Mesenchymal stem cell (in vitro differentiated cells and primary cell): Measurements from ENCODE around the gene FMN1.

Experiments used
- DNase-seq: peaks from one replicate; pipeline ENCODE4 v3.0.0-alpha.2; 2013
- H2AFZ ChIP-seq: one replicate; pipeline ENCODE4 v1.6.1; 2013; ENCODE audit warnings: low read depth, mild to moderate bottlenecking, control low read depth, inconsistent platforms, low read length, moderate library complexity
- H2AK5ac ChIP-seq: 2 replicates; pipeline ENCODE4 v1.6.1; 2013; ENCODE audit warnings: low read length, moderate library complexity, mild to moderate bottlenecking, inconsistent platforms; ENCODE audit not compliant: severe bottlenecking
- H2BK120ac ChIP-seq: one replicate; pipeline ENCODE4 v1.6.1; 2013; ENCODE audit warnings: low read depth, mild to moderate bottlenecking, inconsistent platforms, low read length, moderate library complexity
- H2BK12ac ChIP-seq, 2 experiments: one replicate each; pipeline ENCODE4 v1.6.1; 2013; ENCODE audit warnings: inconsistent platforms in 2 of 2, low read length in 2 of 2, mild to moderate bottlenecking in 2 of 2, moderate library complexity in 2 of 2, control low read depth in 1 of 2
- H2BK15ac ChIP-seq: one replicate; pipeline ENCODE4 v1.6.1; 2013; ENCODE audit warnings: mild to moderate bottlenecking, low read depth, inconsistent platforms; ENCODE audit not compliant: poor library complexity, severe bottlenecking
- H2BK5ac ChIP-seq: 2 replicates; pipeline ENCODE4 v1.6.1; 2013; ENCODE audit warnings: low read depth, mild to moderate bottlenecking, low read length, control low read depth, inconsistent platforms; ENCODE audit not compliant: poor library complexity, severe bottlenecking
- H3K14ac ChIP-seq, 2 experiments: one replicate each; pipeline ENCODE4 v1.6.1; 2013; ENCODE audit warnings: inconsistent platforms in 2 of 2, low read length in 2 of 2, control low read depth in 1 of 2, mild to moderate bottlenecking in 1 of 2, moderate library complexity in 1 of 2
- H3K18ac ChIP-seq, 2 experiments: one replicate each; pipeline ENCODE4 v1.6.1; 2013; ENCODE audit warnings: inconsistent platforms in 2 of 2, low read length in 2 of 2, control low read depth in 1 of 2, low read depth in 1 of 2, mild to moderate bottlenecking in 1 of 2
- H3K23ac ChIP-seq, 2 experiments: one replicate each; pipeline ENCODE4 v1.6.1; 2013; ENCODE audit warnings: inconsistent platforms in 2 of 2, low read length in 2 of 2, mild to moderate bottlenecking in 2 of 2, moderate library complexity in 2 of 2, control low read depth in 1 of 2
- H3K27ac ChIP-seq: 2 replicates; pipeline ENCODE4 v1.5.1; 2013; ENCODE audit warnings: mild to moderate bottlenecking, moderate library complexity, low read length, control low read depth, inconsistent platforms; ENCODE audit not compliant: poor library complexity, severe bottlenecking
- H3K27me3 ChIP-seq, 2 experiments: 2 replicates each; pipeline versions ENCODE4 v1.6.1 to v1.7.0; 2013; ENCODE audit warnings: low read length in 2 of 2, mild to moderate bottlenecking in 2 of 2, moderate library complexity in 2 of 2, control low read depth in 1 of 2, inconsistent platforms in 1 of 2; ENCODE audit not compliant: control insufficient read depth in 1 of 2, insufficient read depth in 1 of 2
- H3K36me3 ChIP-seq, 2 experiments: 2 replicates each; pipeline versions ENCODE4 v1.6.1 to v1.7.0; 2013; ENCODE audit warnings: low read length in 2 of 2, control low read depth in 1 of 2, inconsistent platforms in 1 of 2, low read depth in 1 of 2, mild to moderate bottlenecking in 1 of 2; ENCODE audit not compliant: insufficient read depth in 2 of 2, control insufficient read depth in 1 of 2
- H3K4ac ChIP-seq, 2 experiments: one replicate each; pipeline ENCODE4 v1.6.1; 2013; ENCODE audit warnings: inconsistent platforms in 2 of 2, low read length in 2 of 2, mild to moderate bottlenecking in 2 of 2, moderate library complexity in 2 of 2, control low read depth in 1 of 2, low read depth in 1 of 2
- H3K4me1 ChIP-seq: 2 replicates; pipeline ENCODE4 v1.6.1; 2013; ENCODE audit warnings: low read depth, low read length, control low read depth; ENCODE audit not compliant: control insufficient read depth, insufficient read depth
- H3K4me2 ChIP-seq: 2 replicates; pipeline ENCODE4 v1.6.1; 2013; ENCODE audit warnings: low read length, mild to moderate bottlenecking, inconsistent platforms; ENCODE audit not compliant: poor library complexity, severe bottlenecking
- H3K4me3 ChIP-seq, 2 experiments: 2 replicates each; pipeline versions ENCODE4 v1.5.1 to v1.7.0; 2013; ENCODE audit warnings: low read length in 2 of 2, mild to moderate bottlenecking in 2 of 2, control low read depth in 1 of 2, low read depth in 1 of 2; ENCODE audit not compliant: insufficient read depth in 1 of 2
- H3K79me1 ChIP-seq: replicated peaks from 2 replicates; pipeline ENCODE4 v1.6.1; 2013; ENCODE audit warnings: mild to moderate bottlenecking, control low read depth, low read length, inconsistent platforms; ENCODE audit not compliant: poor library complexity, severe bottlenecking
- H3K9ac ChIP-seq: 2 replicates; pipeline ENCODE4 v1.7.0; 2013; ENCODE audit warnings: mild to moderate bottlenecking, low read length, moderate library complexity
- H3K9me3 ChIP-seq: 2 replicates; pipeline ENCODE4 v1.7.0; 2013; ENCODE audit warnings: mild to moderate bottlenecking, low read length; ENCODE audit not compliant: control insufficient read depth
- H4K8ac ChIP-seq: one replicate; pipeline ENCODE4 v1.6.1; 2013; ENCODE audit warnings: inconsistent platforms, mild to moderate bottlenecking, low read length, moderate library complexity
- H4K91ac ChIP-seq: one replicate; pipeline ENCODE4 v1.6.1; 2013; ENCODE audit warnings: mild to moderate bottlenecking, low read length, inconsistent platforms
- WGBS: methylation state at CpG from one replicate; pipeline ENCODE4 v1.1.7; 2013; ENCODE audit warnings: mixed read lengths; 5-methylcytosine and 5-hydroxymethylcytosine counted together

The FMN1 gene

GRCh38 chr15:33026614-33027013 lies 167.9 kb downstream of the FMN1 start:
- no peaks in the 10 kb centered on the region for H3K27me3 ChIP-seq
- no peak overlapping the region for H2AFZ ChIP-seq
- H3K27ac ChIP-seq: no peak overlapping the region
- no peak overlapping the region for H3K23ac ChIP-seq
- H4K91ac ChIP-seq: no peak overlapping the region
- no peak overlapping the region for H2BK15ac ChIP-seq
- no peaks in the 10 kb centered on the region for H3K36me3 ChIP-seq
- no peaks in the 10 kb centered on the region for H3K79me1 ChIP-seq
- no peak overlapping the region for H3K4ac ChIP-seq
- no peaks in the 10 kb centered on the region for H3K9me3 ChIP-seq
- no peak overlapping the region for H2BK120ac ChIP-seq
- peaks cover 6% of the 10 kb centered on the region for H3K4me1 ChIP-seq
- 30% methylated on average over 2 of the region's 2 CpGs for WGBS
- H3K18ac ChIP-seq: no peak overlapping the region
- no peak overlapping the region for H3K4me2 ChIP-seq
- no peak overlapping the region for H2BK5ac ChIP-seq
- peak overlapping the region; percentile 2 for H3K9ac ChIP-seq
- H3K14ac ChIP-seq: no peak overlapping the region
- no peak for DNase-seq
- no peak overlapping the region for H2AK5ac ChIP-seq
- H2BK12ac ChIP-seq: no peak overlapping the region
- no peak overlapping the region for H4K8ac ChIP-seq
- H3K4me3 ChIP-seq: no peak overlapping the region

GRCh38 chr15:33022629-33023028 lies 171.9 kb downstream of the FMN1 start:
- peaks cover 2% of the 10 kb centered on the region for H3K79me1 ChIP-seq
- H3K18ac ChIP-seq: peak overlapping the region in 1 of 2 experiments; percentile 31
- no peak overlapping the region for H2BK5ac ChIP-seq
- peaks cover 4% of the 10 kb centered on the region for H3K4me1 ChIP-seq
- H4K8ac ChIP-seq: peak overlapping the region; percentile 59
- WGBS: 43% methylated on average over 2 of the region's 2 CpGs
- no peak overlapping the region for H2AFZ ChIP-seq
- peak overlapping the region; percentile 39 for H3K27ac ChIP-seq
- peak; percentile 43 for DNase-seq
- H2BK12ac ChIP-seq: no peak overlapping the region
- no peak overlapping the region for H3K4me3 ChIP-seq
- H3K9me3 ChIP-seq: no peaks in the 10 kb centered on the region
- H2AK5ac ChIP-seq: no peak overlapping the region
- peak overlapping the region; percentile 76 for H3K9ac ChIP-seq
- no peak overlapping the region for H3K4me2 ChIP-seq
- H2BK120ac ChIP-seq: no peak overlapping the region
- no peak overlapping the region for H2BK15ac ChIP-seq
- no peak overlapping the region for H3K4ac ChIP-seq
- no peak overlapping the region for H3K23ac ChIP-seq
- H3K14ac ChIP-seq: no peak overlapping the region
- peaks cover 0 to 2% of the 10 kb centered on the region in 2 experiments for H3K36me3 ChIP-seq
- H3K27me3 ChIP-seq: no peaks in the 10 kb centered on the region
- no peak overlapping the region for H4K91ac ChIP-seq

GRCh38 chr15:33021806-33022389 lies 172.6 kb downstream of the FMN1 start:
- WGBS: 45% methylated on average over 2 of the region's 4 CpGs
- no peak overlapping the region for H2BK15ac ChIP-seq
- H2BK5ac ChIP-seq: no peak overlapping the region
- H3K9ac ChIP-seq: peak overlapping the region; percentile 76
- H3K27ac ChIP-seq: peak overlapping the region; percentile 0
- H3K4ac ChIP-seq: no peak overlapping the region
- no peak overlapping the region for H4K8ac ChIP-seq
- H2BK120ac ChIP-seq: no peak overlapping the region
- H4K91ac ChIP-seq: no peak overlapping the region
- DNase-seq: peak; percentile 60
- H3K4me2 ChIP-seq: no peak overlapping the region
- no peak overlapping the region for H3K14ac ChIP-seq
- no peak overlapping the region for H2AFZ ChIP-seq
- H3K27me3 ChIP-seq: no peaks in the 10 kb centered on the region
- H3K36me3 ChIP-seq: peaks cover 0 to 2% of the 10 kb centered on the region in 2 experiments
- H3K9me3 ChIP-seq: no peaks in the 10 kb centered on the region
- H3K23ac ChIP-seq: no peak overlapping the region
- peaks cover 2% of the 10 kb centered on the region for H3K79me1 ChIP-seq
- H3K4me1 ChIP-seq: peaks cover 4% of the 10 kb centered on the region
- H3K4me3 ChIP-seq: peak overlapping the region in 1 of 2 experiments; percentile 25
- H2BK12ac ChIP-seq: no peak overlapping the region
- H2AK5ac ChIP-seq: no peak overlapping the region
- no peak overlapping the region for H3K18ac ChIP-seq

- no peaks in the 10 kb centered on the region for H3K27me3 ChIP-seq
- H3K4ac ChIP-seq: no peak overlapping the region
- H3K4me1 ChIP-seq: peaks cover 4% of the 10 kb centered on the region
- no peak overlapping the region for H3K4me3 ChIP-seq
- no peak overlapping the region for H3K14ac ChIP-seq
- H3K23ac ChIP-seq: no peak overlapping the region
- H2BK15ac ChIP-seq: no peak overlapping the region
- no peak overlapping the region for H2AFZ ChIP-seq
- H4K8ac ChIP-seq: no peak overlapping the region
- H3K36me3 ChIP-seq: peaks cover 0 to 2% of the 10 kb centered on the region in 2 experiments
- no peak overlapping the region for H3K9ac ChIP-seq
- H2BK5ac ChIP-seq: no peak overlapping the region
- no peak overlapping the region for H2BK12ac ChIP-seq
- H2AK5ac ChIP-seq: no peak overlapping the region
- no peak overlapping the region for H4K91ac ChIP-seq
- peaks cover 2% of the 10 kb centered on the region for H3K79me1 ChIP-seq
- H2BK120ac ChIP-seq: no peak overlapping the region
- no peak for DNase-seq
- H3K18ac ChIP-seq: no peak overlapping the region
- H3K27ac ChIP-seq: no peak overlapping the region
- 94% methylated on average over 37 of the region's 43 CpGs for WGBS
- no peak overlapping the region for H3K4me2 ChIP-seq
- no peaks in the 10 kb centered on the region for H3K9me3 ChIP-seq
Observed at GRCh38 chr15:33019354-33019981, 175.0 kb downstream of the FMN1 start.
